Measurements from ENCODE around the gene GIPC1.

The GIPC1 gene

DNA sequence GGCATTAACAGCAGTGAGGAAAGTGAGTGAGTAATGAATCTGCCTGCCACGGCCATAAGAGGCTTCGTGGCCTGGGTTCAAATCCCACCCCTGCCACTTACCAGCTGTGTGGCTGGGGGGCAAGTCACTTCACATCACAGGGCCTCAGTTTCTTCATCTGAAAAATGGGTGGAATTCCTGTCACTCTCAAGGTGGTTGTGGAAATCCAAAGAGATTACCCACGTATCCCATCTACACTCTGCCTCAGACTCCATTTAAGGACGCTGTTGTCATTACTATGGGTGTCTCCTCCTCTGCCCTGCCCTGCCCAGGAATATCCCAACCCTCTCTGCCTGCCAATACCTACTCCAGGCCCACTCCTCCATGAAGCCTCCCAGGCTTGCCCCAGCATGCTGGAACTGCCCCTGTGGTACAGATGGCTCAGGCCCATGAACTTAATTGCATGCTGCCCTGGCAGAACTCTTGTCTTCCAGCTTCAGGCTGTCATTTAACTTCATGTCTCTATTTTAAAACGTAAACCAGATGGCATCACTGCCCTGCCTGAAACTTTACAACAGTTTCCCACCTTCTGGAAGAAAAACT lies 3.1 kb downstream of the GIPC1 start:
- no peak for DNase-seq (ENCODE audit: low read depth)

DNA sequence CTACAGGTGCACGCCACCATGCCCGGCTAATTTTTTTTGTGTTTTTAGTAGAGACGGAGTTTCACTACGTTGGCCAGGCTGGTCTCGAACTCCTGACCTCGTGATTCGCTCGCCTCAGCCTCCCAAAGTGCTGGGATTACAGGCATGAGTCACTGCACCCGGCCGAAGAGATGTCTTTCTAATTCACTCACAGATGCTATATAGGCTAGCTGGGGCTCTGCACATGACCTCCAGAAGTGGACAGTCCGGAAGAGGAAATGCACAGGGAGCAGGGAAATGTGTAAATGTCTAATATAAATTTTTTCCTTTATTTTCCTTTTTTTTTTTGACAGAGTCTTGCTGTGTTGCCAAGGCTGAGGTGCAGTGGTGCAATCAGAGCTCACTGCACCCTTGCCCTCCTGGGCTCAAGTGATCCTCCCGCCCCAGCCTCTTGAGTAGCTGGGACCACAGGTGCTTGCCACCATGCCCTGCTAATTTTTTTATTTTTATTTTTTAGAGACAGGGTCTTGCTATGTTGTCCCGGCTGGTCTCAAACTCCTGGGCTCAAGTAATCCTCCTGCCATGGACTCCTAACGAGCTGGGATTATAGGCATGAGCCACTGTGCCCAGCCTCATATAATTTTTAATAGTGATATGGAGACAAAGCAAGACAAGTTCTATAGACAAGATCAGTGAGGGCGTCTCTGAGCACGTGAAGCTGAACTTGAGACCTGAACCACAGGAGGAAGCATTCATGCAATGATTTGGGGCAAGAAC lies 8.4 kb downstream of the GIPC1 start:
- DNase-seq (ENCODE audit: low read depth): no peak

DNA sequence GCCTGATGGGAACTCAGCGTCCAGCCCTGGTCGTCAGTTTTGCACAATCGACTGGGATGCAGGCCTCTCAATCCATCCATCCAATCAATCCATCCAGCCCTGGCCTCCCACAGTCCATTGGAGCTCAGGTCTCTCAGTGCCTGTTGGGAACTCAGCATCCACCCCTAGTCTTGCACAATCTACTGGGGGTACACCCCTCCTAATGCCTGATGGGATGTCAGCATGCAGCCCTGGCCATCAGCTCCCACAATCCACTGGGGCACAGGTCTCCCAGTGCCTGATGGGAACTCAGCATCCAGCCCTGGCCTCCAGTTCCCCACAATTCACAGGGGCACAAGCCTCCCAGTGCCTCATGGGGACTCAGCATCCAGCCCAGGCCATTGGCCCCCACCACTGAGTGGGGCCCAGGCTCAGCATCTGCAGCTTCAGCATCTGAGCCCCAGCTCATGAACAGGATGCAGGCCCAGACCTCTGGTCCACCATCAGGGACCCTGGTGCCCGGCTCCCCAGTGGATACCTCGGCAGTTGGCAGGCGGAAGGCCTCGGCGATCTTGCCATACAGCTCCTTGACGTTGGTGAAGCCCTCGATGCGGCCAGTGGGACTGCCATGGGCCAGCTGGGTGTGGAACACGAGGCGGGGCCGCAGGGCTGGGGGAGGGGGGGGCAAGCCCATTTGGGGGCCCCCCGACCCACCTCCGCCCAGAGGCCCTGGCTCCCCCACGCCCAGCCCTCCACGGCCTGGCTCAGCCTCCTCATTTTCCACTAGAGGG lies 13.6 kb downstream of the GIPC1 start:
- no peak for DNase-seq (ENCODE audit: low read depth)

DNA sequence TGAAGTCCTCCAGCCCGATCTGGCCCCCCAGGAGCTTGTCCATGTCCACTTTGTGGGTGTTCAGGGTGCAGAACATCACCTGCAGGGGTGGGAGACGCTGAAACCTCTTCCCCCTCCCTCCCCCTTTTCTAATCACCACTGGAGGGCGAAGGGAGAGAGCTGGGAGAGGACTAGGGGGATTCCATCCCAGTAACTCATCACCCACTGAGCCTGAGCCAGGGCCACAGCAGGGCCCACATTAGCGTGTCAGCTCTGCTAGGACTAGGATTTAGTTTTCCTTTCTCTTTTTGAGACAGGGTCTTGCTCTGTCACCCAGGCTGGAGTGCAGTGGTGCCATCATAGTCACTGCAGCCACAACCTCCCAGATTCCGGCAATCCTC lies 15.2 kb downstream of the GIPC1 start:
- DNase-seq (ENCODE audit: low read depth): no peak

DNA sequence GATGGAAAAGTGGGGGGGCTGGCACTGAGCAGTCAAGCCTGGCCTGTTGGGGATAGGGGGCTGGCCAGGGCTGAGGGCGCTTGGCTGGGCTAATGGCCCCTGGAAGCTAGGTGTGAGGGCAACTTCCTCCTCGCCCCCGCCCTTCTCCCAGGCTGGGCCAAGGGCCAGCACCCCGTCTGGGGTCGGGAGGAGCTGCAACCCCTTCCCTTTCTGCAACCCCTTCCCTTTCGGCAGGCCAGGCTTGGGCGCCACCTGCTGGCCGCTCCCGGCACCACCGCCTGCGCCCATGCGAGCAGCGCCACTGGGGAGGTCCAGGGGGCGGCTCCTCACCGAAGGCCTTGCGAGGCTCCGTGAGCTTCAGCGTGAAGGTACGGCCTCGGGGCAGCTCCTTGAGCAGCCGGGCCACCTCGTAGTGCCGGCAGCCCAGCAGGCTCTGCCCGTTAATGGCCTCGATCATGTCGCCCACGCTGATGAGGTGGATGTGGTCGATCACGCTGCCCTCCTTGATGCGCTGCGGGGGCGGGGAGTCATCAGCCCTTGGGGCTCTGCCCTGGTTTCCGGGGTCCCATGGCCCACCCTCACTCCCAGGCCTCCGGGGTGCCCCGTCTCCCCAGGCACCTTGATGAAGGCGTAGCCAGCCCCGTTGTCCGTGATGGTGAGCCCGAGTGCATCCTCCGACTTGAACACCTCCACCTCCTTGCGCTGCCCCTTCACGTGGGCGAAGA lies 15.8 kb downstream of the GIPC1 start:
- peak; percentile 46 for DNase-seq (ENCODE audit: low read depth)

DNA sequence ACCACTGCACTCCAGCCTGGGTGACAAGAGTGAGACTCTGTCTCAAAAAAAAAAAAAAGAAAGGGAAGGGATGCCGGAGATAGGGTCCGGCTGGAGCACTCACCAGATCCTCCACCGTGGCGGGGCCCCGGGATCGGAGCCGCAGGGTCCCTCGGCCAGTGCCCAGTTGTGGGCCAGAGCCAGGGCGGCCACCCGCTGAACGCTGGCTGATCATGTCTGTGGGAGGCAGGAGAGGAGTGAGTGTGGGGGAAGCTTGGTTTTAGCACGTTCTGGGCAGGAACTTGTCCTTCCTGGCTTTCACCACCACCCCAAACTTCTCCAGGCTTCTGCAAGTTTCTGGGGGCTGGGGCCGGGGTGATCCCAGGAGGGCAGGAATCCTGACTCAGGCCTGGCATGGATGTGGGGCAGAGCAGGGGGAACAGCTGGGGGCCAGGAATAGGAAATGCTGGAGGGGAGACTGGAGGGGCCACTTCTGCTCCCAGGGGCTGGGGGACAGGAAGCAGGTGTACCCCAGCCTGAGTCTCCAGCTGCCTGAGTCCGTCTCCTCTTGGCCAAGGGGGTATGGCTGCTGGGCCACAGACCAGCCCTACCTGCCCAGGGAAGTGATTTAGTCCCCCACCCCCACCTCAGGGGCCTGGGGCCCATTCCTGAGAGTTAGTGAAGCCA lies 16.5 kb downstream of the GIPC1 start:
- no peak for DNase-seq (ENCODE audit: low read depth)

DNA sequence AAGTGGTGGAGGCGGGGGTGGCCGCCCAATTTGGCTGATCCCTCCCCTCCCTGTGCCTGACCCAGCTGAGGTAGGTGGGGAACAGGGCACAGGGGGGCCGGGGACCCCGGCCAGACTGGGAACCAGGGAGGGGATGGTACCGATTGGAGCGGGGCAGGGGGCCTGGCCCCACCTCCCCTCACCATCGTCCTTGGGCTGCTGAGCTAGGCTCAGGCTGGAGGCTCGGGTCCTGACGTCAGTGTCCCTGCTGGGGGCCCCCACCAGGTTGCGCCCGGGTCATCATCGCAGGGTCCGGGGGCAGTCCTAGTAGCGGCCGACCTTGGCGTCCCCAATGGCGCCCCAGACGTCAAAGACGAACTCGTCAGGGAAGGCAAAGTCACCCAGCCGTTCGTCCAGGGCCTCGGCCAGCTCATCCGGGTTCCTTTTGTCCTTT lies 17.8 kb downstream of the GIPC1 start:
- no peak for DNase-seq (ENCODE audit: low read depth)

DNA sequence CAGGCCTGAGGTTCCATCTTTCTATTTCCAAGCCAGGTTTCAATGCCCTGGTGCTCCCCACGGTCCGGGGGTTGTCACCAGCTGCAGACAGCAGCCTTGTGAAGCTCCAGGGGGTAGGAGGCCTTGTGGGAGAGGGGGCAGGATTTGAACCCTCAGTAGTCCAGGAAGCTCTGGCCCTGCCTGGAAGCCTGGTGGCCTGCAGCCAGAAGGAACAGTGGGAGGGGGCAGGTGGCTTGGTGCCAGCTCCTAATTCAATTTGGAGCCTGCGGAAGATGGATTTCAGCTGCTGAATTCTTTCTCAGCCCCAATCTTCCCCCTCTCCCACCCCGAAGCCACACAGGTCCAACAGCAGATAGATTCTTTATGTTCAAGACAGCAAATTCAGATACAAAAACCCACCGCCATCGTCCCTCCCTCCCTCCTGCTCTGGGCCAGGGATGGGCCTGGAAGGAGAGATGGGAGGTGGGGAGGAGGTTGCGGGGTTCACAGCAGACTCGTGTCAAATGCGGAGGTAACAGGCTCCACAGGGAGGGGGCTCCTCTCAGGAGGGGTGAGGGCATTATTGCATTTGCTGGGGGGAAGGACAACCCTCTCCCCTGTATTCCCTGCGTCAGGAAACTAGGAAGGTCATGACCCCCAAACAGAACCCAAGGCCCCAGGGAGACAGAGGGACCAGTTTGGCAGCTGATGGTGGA lies 18.4 kb downstream of the GIPC1 start:
- DNase-seq (ENCODE audit: low read depth): no peak

DNA sequence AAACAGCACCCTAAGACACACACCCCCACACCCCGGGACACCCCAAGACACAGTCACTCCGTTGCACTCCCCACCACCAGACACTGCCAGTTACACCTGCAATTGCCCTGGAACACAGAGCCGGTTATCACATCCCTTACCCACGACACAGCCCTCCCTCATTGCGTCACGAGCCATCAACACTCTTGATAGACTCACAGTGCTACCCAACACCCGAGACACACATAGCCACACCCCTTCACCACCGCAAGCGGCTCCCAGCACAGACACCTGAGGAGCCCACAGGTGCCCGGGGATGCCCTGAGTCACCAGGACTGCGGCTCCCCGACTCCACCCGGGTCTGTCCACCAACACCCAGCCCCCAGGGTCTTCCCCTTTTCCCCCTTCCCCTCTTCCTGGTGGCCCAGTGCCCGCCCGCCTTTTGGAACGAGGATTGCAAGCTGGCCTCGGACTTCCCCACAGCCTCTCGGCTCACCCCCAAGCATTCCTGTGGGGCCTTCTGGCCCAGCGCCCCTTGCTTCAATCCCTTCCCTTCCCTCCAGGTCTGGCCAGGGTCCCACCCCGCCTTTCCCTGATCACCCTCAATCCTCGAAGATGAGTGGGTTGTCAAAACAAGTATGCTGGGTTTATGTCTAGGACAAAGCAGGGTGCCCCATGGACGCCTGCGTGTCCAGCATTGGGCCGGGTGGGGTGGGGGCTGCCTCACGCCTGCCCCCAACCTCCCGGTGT lies 19.1 kb downstream of the GIPC1 start:
- DNase-seq (ENCODE audit: low read depth): peak; percentile 40

DNA sequence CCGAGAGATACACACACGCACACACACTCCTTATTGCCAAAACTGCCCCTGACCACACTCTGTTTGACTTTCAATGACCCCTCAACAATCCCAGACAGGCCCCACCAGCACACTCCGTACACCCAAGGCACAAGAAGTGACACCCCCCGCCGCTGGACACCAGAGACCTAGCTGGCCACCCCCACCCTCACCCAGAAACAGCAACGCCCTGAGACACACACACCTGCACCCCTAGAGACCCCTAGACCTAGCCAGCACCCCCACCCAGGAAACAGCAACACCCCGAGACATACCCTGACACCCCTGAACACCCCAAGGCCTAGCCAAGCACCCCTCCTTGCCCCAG lies 19.6 kb downstream of the GIPC1 start:
- DNase-seq (ENCODE audit: low read depth): no peak

DNA sequence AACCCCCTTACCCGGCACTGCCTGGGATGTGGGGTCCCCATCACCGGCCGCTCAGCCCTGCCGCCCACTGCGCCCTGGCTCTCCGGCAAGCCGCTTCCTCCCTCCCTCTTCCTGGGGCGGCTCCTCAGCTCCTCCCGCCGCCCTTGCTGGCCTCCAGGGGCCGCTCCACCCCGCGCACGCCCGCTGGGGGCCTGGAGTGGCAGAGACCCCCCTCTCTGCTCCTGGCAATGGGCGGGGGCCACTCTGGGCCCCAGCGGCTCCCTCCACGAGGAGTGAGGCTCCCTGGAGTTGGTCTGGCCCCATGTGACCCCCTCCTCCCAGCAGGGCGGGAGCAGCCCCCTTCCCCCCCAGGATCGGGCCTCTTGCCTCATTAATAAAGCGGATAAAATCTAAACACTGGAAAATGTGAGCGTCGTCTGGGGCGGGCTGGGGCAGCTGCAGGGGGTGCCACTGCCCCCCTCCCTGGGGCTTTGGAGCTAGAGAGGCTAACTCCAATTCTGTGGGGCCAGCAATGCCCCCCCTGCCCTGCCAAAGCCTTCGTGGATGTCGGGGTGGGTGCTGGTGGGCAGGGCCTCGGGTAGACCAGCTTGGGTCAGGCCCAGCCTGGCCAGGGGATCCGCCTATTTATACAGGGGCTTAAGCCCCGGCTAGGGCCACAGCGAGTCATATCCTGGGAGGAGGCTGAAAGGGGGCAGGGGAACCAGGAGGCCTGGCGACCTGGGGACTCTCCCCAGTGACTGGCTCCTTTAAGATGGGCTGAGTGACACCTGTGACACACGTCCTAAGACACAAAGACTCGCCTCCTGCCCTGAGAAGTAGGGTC lies 20.5 kb downstream of the GIPC1 start, which contains the start of gene PTGER1:
Gene PTGER1, minus strand, starts transcription at position 104 of the 823 bp plus-strand sequence. CDS start 1,034 bp downstream, outside the sequence.
- DNase-seq (ENCODE audit: low read depth): no peak

DNA sequence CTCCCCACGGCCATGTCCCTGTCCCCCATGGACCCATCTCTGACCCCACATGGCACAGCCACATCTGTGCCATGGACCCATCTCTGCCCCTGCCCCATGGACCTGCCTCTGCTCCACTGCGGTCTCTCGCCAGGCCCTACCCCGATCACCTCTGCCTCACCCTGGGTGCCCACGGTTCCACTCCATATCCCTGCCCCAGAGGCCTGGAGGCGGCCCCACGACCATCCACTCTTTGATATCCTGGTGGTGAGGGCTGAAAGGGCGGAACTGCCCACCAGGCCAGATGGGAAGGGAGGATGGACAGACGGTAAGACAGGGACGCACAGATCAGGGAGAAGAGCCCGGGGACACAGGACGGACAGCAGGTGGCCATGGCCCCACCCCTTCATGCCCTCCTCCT lies 21.1 kb downstream of the GIPC1 start:
- no peak for DNase-seq (ENCODE audit: low read depth)

DNA sequence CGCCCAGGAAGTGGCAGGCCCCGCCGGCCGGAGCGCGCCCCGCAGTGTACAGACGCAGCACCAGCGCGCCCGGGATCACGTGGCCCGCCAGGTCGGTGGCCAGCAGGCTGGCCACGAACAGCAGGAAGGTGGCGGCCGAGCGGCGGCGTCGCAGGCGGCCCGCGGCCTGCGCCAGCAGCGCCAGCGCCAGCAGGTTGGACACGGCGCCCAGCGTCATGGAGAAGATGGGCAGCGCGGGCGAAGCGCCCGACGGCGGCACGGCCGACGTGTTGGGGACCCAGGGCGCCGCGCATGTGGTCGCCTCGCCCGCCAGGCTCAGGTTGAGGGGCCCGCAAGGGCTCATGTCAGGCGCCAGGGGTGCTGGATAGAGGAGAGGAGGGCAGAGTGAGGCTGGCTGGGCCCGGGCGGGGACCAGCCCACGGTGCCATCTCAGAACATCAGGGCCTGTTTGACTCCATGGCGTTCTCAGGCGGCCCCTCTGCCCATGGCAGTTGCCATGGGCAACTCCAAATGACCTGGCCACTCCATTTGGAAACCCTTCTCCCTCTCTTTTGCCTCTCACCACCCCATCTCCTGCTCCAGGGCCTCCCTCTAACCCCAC lies 21.8 kb downstream of the GIPC1 start:
- DNase-seq (ENCODE audit: low read depth): no peak

DNA sequence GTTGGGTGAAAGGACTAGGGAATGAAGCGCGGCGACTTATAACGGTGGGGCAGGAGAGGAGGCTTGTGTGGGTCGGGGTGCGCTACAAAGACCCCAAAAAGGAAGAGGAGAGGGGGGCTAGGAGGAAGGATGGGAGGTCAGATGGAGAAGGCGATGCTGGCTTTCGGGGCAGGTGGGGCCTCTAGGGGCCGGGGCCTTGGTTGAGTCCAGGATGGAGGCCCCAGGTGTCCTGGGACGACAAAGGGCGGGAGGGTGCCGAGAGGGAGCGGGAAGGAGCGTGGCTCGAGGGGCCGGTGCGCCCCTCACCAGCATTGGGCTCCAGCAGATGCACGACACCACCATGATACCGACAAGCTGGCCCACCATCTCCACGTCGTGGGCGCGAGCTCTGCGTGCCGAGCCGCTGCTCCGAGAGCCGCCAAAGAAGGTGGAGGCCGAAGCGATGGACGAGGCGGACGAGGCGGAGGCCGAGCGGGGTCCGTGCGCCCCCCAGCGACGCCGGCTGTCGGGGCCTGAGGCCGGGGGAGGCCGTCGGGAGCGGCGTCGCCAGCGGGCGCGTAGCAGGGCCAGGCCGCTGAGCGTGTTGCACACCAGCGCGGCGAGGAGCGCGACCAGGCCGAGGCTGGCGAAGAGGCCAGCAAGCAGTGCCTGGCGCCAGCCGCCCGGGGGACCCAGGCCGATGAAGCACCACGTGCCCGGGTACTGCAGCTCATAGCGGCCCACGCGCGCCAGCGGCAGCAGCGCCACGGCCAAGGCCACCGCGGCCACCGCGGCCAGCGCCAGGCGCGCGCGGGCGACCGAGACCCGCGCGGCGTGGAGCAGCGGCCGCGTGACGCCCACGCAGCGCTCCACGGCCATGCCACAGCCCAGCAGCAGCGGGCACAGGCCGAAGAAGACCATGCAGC lies 22.6 kb downstream of the GIPC1 start:
- DNase-seq (ENCODE audit: low read depth): no peak

DNA sequence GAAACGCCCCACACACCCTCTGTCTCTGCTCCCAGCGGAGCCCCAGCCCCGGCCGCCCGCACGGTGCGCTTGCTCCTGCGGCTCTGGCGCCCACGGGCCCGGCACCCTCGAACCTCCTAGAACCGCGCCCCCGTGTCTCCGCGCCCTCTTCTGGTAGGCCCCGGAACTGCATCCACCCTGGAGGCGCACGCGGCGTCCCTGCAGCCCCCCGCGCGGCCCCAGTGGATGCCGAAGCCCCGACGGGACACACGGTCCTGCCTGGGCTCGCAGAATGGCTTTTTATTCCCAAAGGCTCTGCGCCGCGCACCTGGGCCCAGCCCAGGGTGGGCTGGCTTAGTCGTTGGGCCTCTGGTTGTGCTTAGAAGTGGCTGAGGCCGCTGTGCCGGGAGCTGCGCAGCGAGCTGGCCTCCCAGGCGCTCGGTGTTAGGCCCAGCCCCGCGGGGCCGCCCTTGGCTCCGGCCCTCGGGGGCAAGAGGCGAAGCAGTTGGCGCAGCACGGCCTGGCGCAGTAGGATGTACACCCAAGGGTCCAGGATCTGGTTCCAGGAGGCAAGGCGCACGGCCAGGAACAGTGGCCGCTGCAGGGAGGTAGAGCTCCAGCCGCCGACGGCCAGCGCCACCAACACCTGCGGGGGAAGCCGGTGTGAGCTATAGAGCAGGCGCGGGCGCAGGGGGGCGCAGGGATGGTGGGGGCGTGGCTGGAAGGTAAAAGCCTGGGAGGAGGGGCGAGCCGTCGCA lies 23.6 kb downstream of the GIPC1 start:
- peak; percentile 77 for DNase-seq (ENCODE audit: low read depth)

DNA sequence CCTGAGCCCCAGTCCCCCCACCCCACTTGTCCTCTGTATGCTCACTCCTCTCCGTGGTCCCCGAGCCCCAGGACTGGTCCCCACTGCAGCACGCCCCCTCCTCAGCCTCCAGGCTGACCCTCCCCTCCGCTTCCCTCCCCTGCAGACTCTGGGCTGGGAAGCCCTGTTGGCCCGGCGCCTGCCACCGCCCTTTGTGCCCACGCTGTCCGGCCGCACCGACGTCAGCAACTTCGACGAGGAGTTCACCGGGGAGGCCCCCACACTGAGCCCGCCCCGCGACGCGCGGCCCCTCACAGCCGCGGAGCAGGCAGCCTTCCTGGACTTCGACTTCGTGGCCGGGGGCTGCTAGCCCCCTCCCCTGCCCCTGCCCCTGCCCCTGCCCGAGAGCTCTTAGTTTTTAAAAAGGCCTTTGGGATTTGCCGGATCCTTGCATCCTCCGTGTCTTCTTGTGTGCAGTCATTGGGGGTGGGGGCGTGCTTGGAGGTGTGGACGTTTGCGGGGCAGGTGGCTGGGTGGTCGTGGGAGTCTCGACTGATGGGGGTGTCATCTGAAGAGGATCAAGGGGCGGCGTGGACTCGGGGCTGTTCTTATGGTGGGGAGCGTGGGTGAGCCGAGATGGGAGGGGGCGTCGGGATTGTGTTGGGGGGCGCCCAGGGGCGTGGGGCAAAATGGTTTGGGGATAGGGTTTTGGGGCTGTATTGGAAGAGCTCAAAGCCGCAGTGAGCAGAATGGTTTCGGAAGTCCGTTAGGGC lies 24.3 kb downstream of the GIPC1 start:
- no peak for DNase-seq (ENCODE audit: low read depth)
